Measurements from ENCODE around the gene VOPP1.

Gene VOPP1

GRCh38 chr7:55569797-55570196 is 2.5 kb downstream of the VOPP1 start:
- H3K4me3 ChIP-seq (ENCODE audit: low read depth in 1 of 2, low read length in 1 of 2): no peak overlapping the region
- no peak for TF ChIP-seq CTCF (IDR thresholded peaks at IDR 0.05)
- H3K27me3 ChIP-seq: peaks cover 20% of the 10 kb centered on the region
- H3K9me3 ChIP-seq: no peaks in the 10 kb centered on the region
- no peaks in the 10 kb centered on the region for H3K36me3 ChIP-seq
- H3K4me1 ChIP-seq (ENCODE audit: control insufficient read depth in 1 of 2, insufficient read depth in 1 of 2, low read depth in 1 of 2, low read length in 1 of 2): peaks cover 37 to 38% of the 10 kb centered on the region in 2 experiments
- H3K27ac ChIP-seq: no peak overlapping the region

- Histone ChIP-seq H3K36me3 (no peaks in the 10 kb centered on the region), H3K9me3 (no peaks in the 10 kb centered on the region), H3K4me1 (ENCODE audit: control insufficient read depth in 1 of 2, insufficient read depth in 1 of 2, low read depth in 1 of 2, low read length in 1 of 2) (peaks cover 37 to 40% of the 10 kb centered on the region in 2 experiments), H3K27me3 (peaks cover 15% of the 10 kb centered on the region), H3K4me3 (ENCODE audit: low read depth in 1 of 2, low read length in 1 of 2) (no peak overlapping the region), H3K27ac (no peak overlapping the region)
- no peak for TF ChIP-seq CTCF (IDR thresholded peaks at IDR 0.05)
Observed at GRCh38 chr7:55569269-55569663, 3.0 kb downstream of the VOPP1 start.

DNA sequence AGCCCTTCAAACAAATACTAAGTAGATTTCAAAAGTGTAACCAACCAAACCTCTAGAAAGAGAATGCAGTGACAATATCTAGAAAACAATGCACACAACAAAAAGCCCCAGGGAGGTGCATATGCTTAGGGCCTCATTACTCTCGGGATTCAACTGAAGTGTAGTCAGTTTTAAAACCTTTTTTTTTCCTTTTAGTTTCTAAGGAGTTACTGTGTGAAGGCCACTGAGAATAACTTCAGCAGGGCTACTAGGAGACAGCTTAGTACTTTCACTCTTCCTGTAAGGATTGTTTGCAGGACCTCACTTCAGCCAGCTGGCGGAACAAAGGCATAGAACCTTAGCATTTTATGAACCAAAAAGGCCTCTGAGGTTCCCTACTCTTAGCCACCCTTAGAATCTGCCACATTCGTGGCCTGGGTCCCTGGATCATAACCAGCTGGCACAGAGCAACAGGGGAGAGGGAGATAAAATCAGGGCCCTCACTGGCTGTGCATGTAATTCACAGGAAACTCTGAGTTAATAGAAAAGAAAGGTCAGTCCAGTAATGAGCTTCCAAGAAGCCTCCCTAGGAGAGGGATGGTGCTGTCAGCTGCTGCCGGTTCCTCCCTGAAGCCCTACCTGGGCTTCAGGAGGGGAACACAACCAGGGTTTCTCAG is 3.6 kb downstream of the VOPP1 start:
- Histone ChIP-seq H3K4me1 (ENCODE audit: control insufficient read depth in 1 of 2, insufficient read depth in 1 of 2, low read depth in 1 of 2, low read length in 1 of 2) (peaks cover 37 to 40% of the 10 kb centered on the region in 2 experiments), H3K27ac (no peak overlapping the region), H3K36me3 (no peaks in the 10 kb centered on the region), H3K27me3 (peaks cover 10% of the 10 kb centered on the region), H3K9me3 (no peaks in the 10 kb centered on the region), H3K4me3 (ENCODE audit: low read depth in 1 of 2, low read length in 1 of 2) (no peak overlapping the region)
- no peak for TF ChIP-seq CTCF (IDR thresholded peaks at IDR 0.05)

GRCh38 chr7:55567571-55567970 is 4.7 kb downstream of the VOPP1 start:
- H3K4me1 ChIP-seq (ENCODE audit: control insufficient read depth in 1 of 2, insufficient read depth in 1 of 2, low read depth in 1 of 2, low read length in 1 of 2): peaks cover 29 to 33% of the 10 kb centered on the region in 2 experiments

GRCh38 chr7:55565681-55566080 is 6.6 kb downstream of the VOPP1 start:
- no peak for TF ChIP-seq CTCF (IDR thresholded peaks at IDR 0.05)
- no peaks in the 10 kb centered on the region for H3K9me3 ChIP-seq
- no peaks in the 10 kb centered on the region for H3K27me3 ChIP-seq
- H3K4me1 ChIP-seq (ENCODE audit: control insufficient read depth in 1 of 2, insufficient read depth in 1 of 2, low read depth in 1 of 2, low read length in 1 of 2): peaks cover 20 to 25% of the 10 kb centered on the region in 2 experiments
- no peaks in the 10 kb centered on the region for H3K36me3 ChIP-seq
- H3K4me3 ChIP-seq (ENCODE audit: low read depth in 1 of 2, low read length in 1 of 2): no peak overlapping the region
- no peak overlapping the region for H3K27ac ChIP-seq

More at GRCh38 chr7:55567571-55567970, 4.7 kb downstream of the VOPP1 start:
- H3K9me3 ChIP-seq: no peaks in the 10 kb centered on the region
- H3K27me3 ChIP-seq: no peaks in the 10 kb centered on the region
- H3K36me3 ChIP-seq: no peaks in the 10 kb centered on the region
- H3K27ac ChIP-seq: no peak overlapping the region
- H3K4me3 ChIP-seq (ENCODE audit: low read depth in 1 of 2, low read length in 1 of 2): no peak overlapping the region
- no peak for TF ChIP-seq CTCF (IDR thresholded peaks at IDR 0.05)
